Stimulated activated CD4-positive, alpha-beta T cell treated with anti-CD3 and anti-CD28 coated beads, TNF-alpha, amount 100 ng/mL, for 48 hours (primary cell): ENCODE measurements around the gene LGALS3.
A peak's percentile ranks its signal among the peaks of the same experiment; 100 is the strongest.
"Not testable (repeated sequence)": the region's sequence is repeated elsewhere in the genome, so short reads cannot be mapped to it uniquely, and the experiment has no call there.

ENCODE experiments used
- DNase-seq, 3 donors: peaks; one replicate each; pipeline ENCODE4 v3.0.0-alpha.2; 2020; ENCODE audit warnings: low read depth in 3 of 3

The LGALS3 gene

DNA sequence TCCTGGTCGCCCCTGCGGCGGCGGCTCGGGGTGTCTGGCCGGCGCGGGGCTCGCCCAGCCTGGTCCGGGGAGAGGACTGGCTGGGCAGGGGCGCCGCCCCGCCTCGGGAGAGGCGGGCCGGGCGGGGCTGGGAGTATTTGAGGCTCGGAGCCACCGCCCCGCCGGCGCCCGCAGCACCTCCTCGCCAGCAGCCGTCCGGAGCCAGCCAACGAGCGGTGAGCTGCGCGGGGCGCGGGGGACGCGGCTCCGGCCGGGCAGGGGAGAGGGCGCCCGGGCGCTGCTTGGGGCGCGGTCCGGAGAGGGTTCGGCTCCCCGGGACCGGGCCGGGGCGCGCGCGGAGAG is at the start of gene LGALS3:
Gene LGALS3 (plus strand): TSS at position 167 of the 342 bp plus-strand sequence. CDS start 8,122 bp downstream, outside the sequence.
- peak in 2 of 3 donors; percentile 7 to 33 for DNase-seq

DNA sequence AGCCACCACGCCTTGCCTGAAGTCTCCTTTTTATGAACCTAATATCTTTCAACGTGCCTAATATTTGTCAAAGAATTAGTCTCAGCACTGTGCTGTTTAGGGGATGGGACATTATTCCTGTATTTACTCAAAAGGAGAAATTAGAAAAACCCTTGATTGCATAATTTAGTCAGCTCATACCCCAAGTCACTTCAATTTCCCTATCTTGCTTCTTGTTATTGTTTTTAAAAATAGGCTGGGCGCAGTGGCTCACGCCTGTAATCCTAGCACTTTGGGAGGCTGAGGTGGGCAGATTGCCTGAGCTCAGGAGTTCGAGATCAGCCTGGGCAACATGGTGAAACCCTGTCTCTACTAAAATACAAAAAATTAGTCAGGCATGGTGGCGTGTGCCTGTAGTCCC is 49.1 kb upstream of the LGALS3 start:
- DNase-seq: not testable (repeated sequence)

GRCh38 chr14:55084401-55085059 is 44.5 kb upstream of the LGALS3 start:
- no peak for DNase-seq

- no peak for DNase-seq
Observed at GRCh38 chr14:55085060-55085660, 43.9 kb upstream of the LGALS3 start.

GRCh38 chr14:55086938-55087337 is 42.1 kb upstream of the LGALS3 start:
- DNase-seq: no peak

- no peak for DNase-seq
Observed at GRCh38 chr14:55088356-55088755, 40.7 kb upstream of the LGALS3 start.

GRCh38 chr14:55092341-55092740 is 36.7 kb upstream of the LGALS3 start:
- no peak for DNase-seq

DNA sequence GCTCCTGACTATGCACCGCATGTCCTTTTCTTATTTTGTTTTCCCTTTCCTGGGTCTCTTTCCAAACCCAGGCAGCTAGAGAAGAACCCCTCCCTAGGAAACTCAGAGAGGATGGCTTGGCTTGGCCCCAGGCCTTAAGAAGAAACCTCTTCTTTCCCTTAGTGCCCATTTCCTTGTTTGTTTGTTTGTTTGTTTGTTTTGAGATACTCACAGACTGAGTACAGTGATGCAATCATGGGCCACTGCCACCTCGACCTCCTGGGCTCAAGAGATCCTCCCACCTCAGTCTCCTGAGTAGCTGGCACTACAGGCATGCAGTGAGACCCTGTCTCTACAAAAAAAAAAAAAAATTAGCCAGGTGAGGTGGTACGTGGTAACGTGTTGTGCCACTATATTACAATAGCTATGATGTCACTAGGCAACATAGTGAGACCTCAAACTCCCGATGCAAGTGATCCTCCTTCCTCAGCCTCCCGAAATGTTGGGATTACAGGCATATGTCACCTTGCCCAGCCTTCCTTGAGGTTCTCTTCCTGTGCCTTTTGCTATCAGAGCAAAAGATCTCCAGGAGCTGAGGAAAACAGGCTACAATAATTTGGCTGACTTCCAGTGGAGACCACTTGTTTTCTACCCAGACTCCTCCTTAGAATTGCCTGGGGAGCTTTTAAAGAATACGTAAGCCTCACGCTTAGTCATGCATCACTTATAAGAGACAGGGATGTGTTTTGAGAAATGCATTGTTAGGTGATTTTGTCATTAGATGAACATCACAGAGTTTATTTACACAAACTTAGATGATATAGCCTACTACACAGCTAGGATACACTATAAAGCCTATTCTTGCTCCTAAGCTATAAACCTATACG is 34.5 kb upstream of the LGALS3 start:
- no peak for DNase-seq

- DNase-seq: peak in 2 of 3 donors; percentile 36 to 42
Observed at GRCh38 chr14:55097881-55098560, 31.0 kb upstream of the LGALS3 start.

DNA sequence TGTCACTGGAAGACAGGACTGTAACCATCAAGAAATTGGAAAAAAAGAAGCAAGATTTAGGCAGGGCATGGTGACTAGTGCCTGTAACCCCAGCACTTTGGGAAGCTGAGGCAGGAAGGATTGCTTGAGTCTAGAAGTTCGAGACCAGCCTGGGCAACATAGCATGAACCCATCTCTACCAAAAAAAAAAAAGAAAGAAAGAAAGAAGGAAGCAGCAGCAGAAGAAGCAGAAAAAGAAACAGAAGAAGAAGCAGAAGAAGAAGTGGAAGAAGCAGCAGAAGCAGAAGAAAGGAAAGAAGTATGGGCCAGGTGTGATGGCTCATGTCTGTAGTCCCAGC is 30.5 kb upstream of the LGALS3 start:
- no peak for DNase-seq

- no peak for DNase-seq
Observed at GRCh38 chr14:55099756-55100155, 29.3 kb upstream of the LGALS3 start.

GRCh38 chr14:55101698-55102097 is 27.4 kb upstream of the LGALS3 start:
- DNase-seq: no peak

DNA sequence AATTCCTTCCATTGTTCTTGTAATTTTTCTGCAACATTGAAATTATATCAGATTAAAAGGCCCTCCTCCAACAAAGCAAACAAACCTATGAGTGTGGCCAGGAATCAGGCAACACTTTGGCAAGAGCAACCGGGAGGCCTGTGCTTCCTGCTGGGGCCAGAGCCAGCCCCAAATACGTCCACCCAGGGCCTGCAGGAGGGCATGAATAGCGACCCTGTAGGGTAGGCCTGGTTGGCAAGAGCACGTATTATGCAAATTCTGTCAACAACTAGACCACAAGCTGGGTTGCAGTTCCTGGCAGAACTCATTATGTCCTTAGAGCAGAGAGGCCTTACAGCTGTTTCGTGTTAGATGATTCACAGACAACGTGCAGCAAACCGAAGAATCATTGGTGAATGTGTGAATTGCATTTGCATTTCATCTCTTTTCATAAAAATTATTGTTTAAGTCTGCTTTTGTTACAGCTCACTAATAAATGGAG is 26.9 kb upstream of the LGALS3 start:
- peak in 2 of 3 donors; percentile 14 to 28 for DNase-seq

- DNase-seq: peak in 2 of 3 donors; percentile 16 to 32
Observed at GRCh38 chr14:55103005-55103640, 25.9 kb upstream of the LGALS3 start.

DNA sequence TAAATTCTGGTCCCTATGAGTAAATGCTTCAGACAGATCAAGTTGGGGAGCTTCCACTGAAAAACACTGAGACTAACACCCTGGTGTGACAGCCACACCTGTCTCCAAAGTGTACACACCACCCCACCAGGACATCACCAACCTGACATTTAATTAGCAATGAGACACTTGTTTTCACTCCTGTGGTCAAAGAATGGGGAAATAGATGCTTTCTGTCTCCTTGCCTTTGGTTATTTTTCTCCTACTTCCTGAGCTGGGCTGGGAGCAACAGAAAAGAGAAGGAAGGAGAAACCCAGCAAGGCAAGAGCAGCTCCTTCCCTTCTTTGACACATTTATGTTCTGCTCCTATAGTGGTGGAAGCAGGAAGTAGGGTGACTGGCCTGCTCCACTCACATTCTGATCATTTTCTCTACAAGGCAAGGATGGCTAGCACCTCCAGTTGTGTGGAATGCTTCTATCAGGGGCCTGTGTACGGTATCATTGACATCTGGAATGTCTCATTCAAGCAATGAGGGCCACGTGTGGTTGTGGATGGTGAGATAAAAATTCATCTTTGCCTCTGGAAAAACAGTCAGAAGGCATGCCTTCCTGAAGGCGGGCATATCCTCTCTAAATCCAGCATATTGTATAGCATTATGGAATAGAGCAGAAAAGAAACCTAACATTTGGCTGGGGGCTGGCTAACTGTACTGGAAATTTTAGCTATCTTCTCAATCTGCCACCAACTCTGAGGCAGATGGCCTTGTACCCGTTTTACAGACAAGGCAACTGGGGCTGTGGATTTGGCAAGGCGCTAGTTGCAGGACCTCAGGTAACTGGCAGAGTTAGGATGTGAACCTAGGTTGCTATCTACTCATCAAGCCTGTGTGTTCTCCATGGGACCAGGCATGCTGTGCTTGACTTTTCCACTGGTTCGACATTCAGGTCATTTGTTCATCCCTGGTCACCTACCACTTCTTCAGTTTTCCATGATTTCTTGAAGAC is 24.8 kb upstream of the LGALS3 start:
- DNase-seq: no peak

- no peak for DNase-seq
Observed at GRCh38 chr14:55105991-55106390, 23.1 kb upstream of the LGALS3 start.

GRCh38 chr14:55107766-55108554 is 21.1 kb upstream of the LGALS3 start:
- peak in 2 of 3 donors; percentile 23 to 24 for DNase-seq

GRCh38 chr14:55109836-55110235 is 19.2 kb upstream of the LGALS3 start:
- DNase-seq: no peak

DNA sequence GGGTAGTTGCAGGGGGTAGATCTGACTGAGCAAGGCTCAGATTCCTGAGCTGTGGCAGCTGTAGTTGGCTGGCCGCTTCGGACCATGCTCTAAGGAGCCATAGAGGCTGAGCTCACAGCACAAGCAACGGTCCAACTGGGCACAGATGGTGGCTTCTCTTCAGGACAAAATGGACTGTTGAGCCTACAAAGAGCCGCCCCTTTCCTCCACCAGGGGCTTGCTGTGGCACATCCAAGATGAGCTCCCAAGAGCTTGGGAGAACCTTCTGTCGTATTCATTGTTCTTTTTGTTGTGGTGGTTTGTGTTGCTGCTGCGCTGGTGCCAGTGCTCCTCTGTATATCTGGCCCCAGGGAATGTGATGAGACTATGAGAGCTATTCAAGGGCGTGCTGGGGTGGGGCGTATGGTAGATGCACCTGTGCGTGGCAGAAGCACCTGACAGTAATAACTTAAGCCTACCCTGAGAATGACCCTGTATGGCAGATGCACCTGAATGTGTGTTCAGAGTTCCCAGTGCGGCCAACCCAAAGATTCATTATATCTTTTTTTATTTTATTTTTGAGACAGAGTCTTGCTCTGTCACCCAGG is 17.8 kb upstream of the LGALS3 start:
- no peak for DNase-seq
